GM18520 (cell line): ENCODE measurements around the gene SIAH1.
"Not testable (repeated sequence)": the region's sequence is repeated elsewhere in the genome, so short reads cannot be mapped to it uniquely, and the experiment has no call there.

ENCODE experiments used
- ATAC-seq: cut with Tn5 transposase; IDR thresholded peaks from one replicate; pipeline ENCODE4 v1.9.1; 2021; ENCODE audit not compliant: unreplicated experiment

The SIAH1 gene

GRCh38 chr16:48367441-48368049, 17.7 kb downstream of the SIAH1 start:
- no peak for ATAC-seq

- peak; percentile 45 for ATAC-seq
Measured at GRCh38 chr16:48366165-48367093, 18.8 kb downstream of the SIAH1 start.

- ATAC-seq = peak; percentile 87
Measured at GRCh38 chr16:48365601-48366164, 19.5 kb downstream of the SIAH1 start.

GRCh38 chr16:48365025-48365600, 20.1 kb downstream of the SIAH1 start:
- no peak for ATAC-seq

- no peak for ATAC-seq
Measured at GRCh38 chr16:48361540-48362144, 23.6 kb downstream of the SIAH1 start.

GRCh38 chr16:48361012-48361411, 24.2 kb downstream of the SIAH1 start:
- ATAC-seq = no peak

- ATAC-seq = no peak
Measured at GRCh38 chr16:48359983-48360382, 25.2 kb downstream of the SIAH1 start.

GRCh38 chr16:48358419-48358818, 26.8 kb downstream of the SIAH1 start:
- no peak for ATAC-seq

- ATAC-seq = no peak
Measured at GRCh38 chr16:48356633-48357376, 28.4 kb downstream of the SIAH1 start.

- ATAC-seq = no peak
Measured at GRCh38 chr16:48354877-48355855, 30.0 kb downstream of the SIAH1 start.

GRCh38 chr16:48354385-48354784, 30.8 kb downstream of the SIAH1 start:
- not testable (repeated sequence) for ATAC-seq

GRCh38 chr16:48353565-48354163, 31.5 kb downstream of the SIAH1 start:
- ATAC-seq = peak; percentile 47

- no peak for ATAC-seq
Measured at GRCh38 chr16:48352648-48353390, 32.4 kb downstream of the SIAH1 start.

- ATAC-seq = no peak
Measured at GRCh38 chr16:48350736-48351135, 34.5 kb downstream of the SIAH1 start.

GRCh38 chr16:48347980-48348379, 37.2 kb downstream of the SIAH1 start:
- ATAC-seq = no peak

- no peak for ATAC-seq
Measured at GRCh38 chr16:48347191-48347865, 37.9 kb downstream of the SIAH1 start.

GRCh38 chr16:48342591-48342990, 42.6 kb downstream of the SIAH1 start:
- ATAC-seq = no peak

- ATAC-seq = no peak
Measured at GRCh38 chr16:48340054-48340453, 45.2 kb downstream of the SIAH1 start.
